ENCODE results near the gene ABCA13. TPM values are rescaled to one million over a fixed set of nuclear protein-coding genes. Genes with fewer than 3 reads are reported as not detected.

ABCA13 gene
- total RNA-seq, 4 donors from 2014 or later, result under 0.01 to 0.26 (median 0.06) TPM; not detected in 1

DNA sequence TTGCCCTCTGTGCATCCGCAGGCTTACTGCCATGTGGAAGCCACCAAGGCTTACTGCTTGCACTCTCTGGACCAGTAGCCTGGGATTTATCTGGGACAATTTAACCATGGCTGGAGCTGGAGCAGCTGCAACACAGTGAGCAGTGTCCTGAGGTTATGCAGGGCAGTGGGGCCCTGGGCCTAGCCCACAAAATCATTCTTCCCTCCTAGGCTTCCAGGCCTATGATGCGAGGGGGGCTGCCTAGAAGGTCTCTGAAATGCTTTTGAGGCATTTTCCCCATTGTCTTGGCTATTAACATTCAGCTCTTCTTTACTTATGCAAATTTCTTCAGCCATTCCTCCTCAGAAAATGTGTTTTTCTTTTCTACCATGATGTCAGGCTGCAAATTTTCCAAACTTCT, 439.4 kb downstream of the ABCA13 start:
- Histone ChIP-seq H3K9me3 (no peaks in the 10 kb centered on the region), H3K27ac (replicated peaks in 1 of 4) (no peak overlapping the region), H3K36me3 (no peaks in the 10 kb centered on the region), H3K4me1 (no peaks in the 10 kb centered on the region), H3K4me3 (no peak overlapping the region), H3K27me3 (no peaks in the 10 kb centered on the region)
- no peak for DNase-seq (ENCODE audit: extremely low spot score)
- WGBS, result 33% methylated on average over 1 of the region's 2 CpGs
- intact Hi-C loops (cut with DNase I), result no loop called here
- no peak for TF ChIP-seq POLR2AphosphoS5 (IDR thresholded peaks at IDR 0.05)
- TF ChIP-seq EP300 (IDR thresholded peaks at IDR 0.05), result no peak
- TF ChIP-seq, protein P1, sequence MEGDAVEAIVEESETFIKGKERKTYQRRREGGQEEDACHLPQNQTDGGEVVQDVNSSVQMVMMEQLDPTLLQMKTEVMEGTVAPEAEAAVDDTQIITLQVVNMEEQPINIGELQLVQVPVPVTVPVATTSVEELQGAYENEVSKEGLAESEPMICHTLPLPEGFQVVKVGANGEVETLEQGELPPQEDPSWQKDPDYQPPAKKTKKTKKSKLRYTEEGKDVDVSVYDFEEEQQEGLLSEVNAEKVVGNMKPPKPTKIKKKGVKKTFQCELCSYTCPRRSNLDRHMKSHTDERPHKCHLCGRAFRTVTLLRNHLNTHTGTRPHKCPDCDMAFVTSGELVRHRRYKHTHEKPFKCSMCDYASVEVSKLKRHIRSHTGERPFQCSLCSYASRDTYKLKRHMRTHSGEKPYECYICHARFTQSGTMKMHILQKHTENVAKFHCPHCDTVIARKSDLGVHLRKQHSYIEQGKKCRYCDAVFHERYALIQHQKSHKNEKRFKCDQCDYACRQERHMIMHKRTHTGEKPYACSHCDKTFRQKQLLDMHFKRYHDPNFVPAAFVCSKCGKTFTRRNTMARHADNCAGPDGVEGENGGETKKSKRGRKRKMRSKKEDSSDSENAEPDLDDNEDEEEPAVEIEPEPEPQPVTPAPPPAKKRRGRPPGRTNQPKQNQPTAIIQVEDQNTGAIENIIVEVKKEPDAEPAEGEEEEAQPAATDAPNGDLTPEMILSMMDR (IDR thresholded peaks at IDR 0.05), result no peak
- TF ChIP-seq POLR2A (IDR thresholded peaks at IDR 0.05; ENCODE audit: low read depth), result no peak

DNA sequence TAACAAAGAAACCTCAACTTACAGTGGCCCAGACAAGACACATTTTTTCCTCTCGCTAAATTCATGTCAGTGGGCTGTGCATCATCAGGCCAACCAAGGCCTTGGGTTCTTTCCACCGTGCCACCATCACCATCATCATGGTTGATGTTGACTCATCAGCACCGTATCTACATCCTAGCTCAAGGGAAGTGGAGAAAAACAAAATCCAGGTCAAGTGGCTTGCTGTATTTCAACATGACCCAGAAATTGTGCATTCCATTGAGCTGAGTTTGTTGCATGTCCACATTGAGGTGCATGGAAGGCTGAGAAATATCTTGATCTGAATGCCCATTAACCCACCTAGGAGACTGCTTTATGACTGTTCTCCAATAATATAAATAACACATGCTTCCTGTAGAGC, 440.7 kb downstream of the ABCA13 start:
- H3K27ac ChIP-seq (replicated peaks in 1 of 4), result no peak overlapping the region
- H3K9me3 ChIP-seq, result no peaks in the 10 kb centered on the region
- H3K27me3 ChIP-seq, result no peaks in the 10 kb centered on the region
- no peak for DNase-seq (ENCODE audit: extremely low spot score)
- H3K4me1 ChIP-seq, result no peaks in the 10 kb centered on the region
- WGBS, result 87% methylated on average over 3 of the region's 3 CpGs
- intact Hi-C loops (cut with DNase I), result no loop called here
- no peaks in the 10 kb centered on the region for H3K36me3 ChIP-seq
- TF ChIP-seq, protein P1 (IDR thresholded peaks at IDR 0.05), result no peak
- no peak for TF ChIP-seq POLR2AphosphoS5 (IDR thresholded peaks at IDR 0.05)
- no peak for TF ChIP-seq POLR2A (IDR thresholded peaks at IDR 0.05; ENCODE audit: low read depth)
- no peak for TF ChIP-seq EP300 (IDR thresholded peaks at IDR 0.05)
- no peak overlapping the region for H3K4me3 ChIP-seq

DNA sequence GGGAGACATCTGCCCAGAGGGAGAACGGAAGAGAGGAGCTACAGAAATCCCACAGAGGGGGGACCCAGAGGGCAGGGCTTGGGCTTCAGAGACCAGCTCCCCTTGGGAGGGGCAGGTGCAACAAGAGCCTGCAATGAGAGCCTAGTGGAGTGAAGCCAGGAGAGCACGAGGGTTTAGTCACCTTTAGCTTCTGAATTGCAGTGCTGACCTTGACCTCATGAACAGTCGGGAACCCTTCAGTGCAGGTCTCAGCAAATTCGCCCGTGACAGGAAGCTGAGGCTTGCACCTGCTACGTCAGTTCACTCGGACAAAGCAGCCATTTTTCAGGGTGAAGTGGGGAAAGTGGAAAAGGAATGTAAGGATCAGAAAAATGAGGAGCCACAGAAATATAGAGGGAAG, 446.2 kb downstream of the ABCA13 start:
- TF ChIP-seq POLR2A (IDR thresholded peaks at IDR 0.05; ENCODE audit: low read depth) (no peak), POLR2AphosphoS5 (IDR thresholded peaks at IDR 0.05) (no peak), EP300 (IDR thresholded peaks at IDR 0.05) (no peak)
- TF ChIP-seq, protein P1 (IDR thresholded peaks at IDR 0.05), result no peak
- Histone ChIP-seq H3K36me3 (no peaks in the 10 kb centered on the region), H3K27me3 (no peaks in the 10 kb centered on the region), H3K4me3 (no peak overlapping the region), H3K9me3 (no peaks in the 10 kb centered on the region), H3K4me1 (no peaks in the 10 kb centered on the region), H3K27ac (replicated peaks in 1 of 4) (no peak overlapping the region)
- intact Hi-C loops (cut with DNase I), result no loop called here
- no peak for DNase-seq (ENCODE audit: extremely low spot score)
- WGBS, result 68% methylated on average over 7 of the region's 7 CpGs

DNA sequence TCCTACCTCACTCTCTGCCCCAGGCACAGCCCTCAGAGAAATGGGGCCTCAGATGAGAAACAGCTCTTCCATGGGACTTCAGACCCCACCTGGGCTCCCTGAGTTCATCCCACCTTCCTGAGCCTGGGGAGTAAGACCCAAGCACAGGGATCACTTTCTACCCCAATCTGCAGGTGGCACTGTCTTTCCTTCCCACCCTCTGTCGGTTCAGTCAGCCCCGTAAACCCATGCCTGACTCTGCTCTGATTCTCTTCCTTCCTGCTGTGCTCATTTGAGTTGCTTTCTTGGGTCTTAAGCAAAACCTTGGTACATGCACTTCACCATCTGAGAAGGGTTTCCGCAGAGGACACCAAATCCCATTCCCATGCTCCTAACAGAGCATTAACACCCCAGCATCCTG, 446.7 kb downstream of the ABCA13 start:
- H3K36me3 ChIP-seq, result no peaks in the 10 kb centered on the region
- no peak overlapping the region for H3K27ac ChIP-seq (replicated peaks in 1 of 4)
- TF ChIP-seq POLR2A (IDR thresholded peaks at IDR 0.05; ENCODE audit: low read depth), result no peak
- no peak for TF ChIP-seq EP300 (IDR thresholded peaks at IDR 0.05)
- no peak for DNase-seq (ENCODE audit: extremely low spot score)
- no peaks in the 10 kb centered on the region for H3K27me3 ChIP-seq
- no peak overlapping the region for H3K4me3 ChIP-seq
- no peaks in the 10 kb centered on the region for H3K9me3 ChIP-seq
- WGBS, result 78% methylated on average over 3 of the region's 3 CpGs
- intact Hi-C loops (cut with DNase I), result no loop called here
- no peaks in the 10 kb centered on the region for H3K4me1 ChIP-seq

DNA sequence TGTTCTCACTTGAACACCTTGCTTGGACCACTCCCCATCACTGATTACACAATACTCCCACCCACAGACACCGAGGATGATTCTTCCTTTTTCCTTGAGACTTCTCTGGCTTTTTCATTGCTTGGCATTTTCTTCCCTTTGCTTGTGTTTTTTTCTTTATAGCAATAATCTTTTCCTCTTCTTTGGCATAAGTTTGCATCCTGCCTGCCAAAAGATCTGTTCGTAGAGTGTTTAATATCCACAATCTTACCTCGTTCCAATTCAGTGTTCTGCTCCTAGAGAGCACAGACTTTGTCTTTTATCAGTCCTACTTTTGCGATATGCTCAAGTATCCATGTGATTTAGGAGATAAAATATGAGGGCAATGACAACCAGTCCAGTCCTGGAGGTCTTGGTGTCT, 449.8 kb downstream of the ABCA13 start:
- intact Hi-C loops (cut with DNase I), result no loop called here
- no peaks in the 10 kb centered on the region for H3K9me3 ChIP-seq
- H3K27me3 ChIP-seq, result no peaks in the 10 kb centered on the region
- 47% methylated on average over 4 of the region's 4 CpGs for WGBS
- H3K4me1 ChIP-seq, result no peaks in the 10 kb centered on the region
- no peaks in the 10 kb centered on the region for H3K36me3 ChIP-seq
- H3K27ac ChIP-seq (replicated peaks in 1 of 4), result no peak overlapping the region
- DNase-seq (ENCODE audit: extremely low spot score), result no peak
- TF ChIP-seq EP300 (IDR thresholded peaks at IDR 0.05) (no peak), POLR2A (IDR thresholded peaks at IDR 0.05; ENCODE audit: low read depth) (no peak), POLR2AphosphoS5 (IDR thresholded peaks at IDR 0.05) (no peak)
- TF ChIP-seq, protein P1 (IDR thresholded peaks at IDR 0.05), result no peak
- no peak overlapping the region for H3K4me3 ChIP-seq

All from esophagus muscularis mucosa (tissue), 4 donors.